ENCODE measurements around the gene LRSAM1. TPM values are rescaled to one million over a fixed set of nuclear protein-coding genes. Genes with fewer than 3 reads are reported as not detected.

The LRSAM1 gene
- total RNA-seq, 3 donors from 2014 or later = 16.8 to 29.0 (median 17.9) TPM

GRCh38 chr9:127503947-127504886 lies 52.9 kb downstream of the LRSAM1 start:
- Histone ChIP-seq H3K36me3 (ENCODE audit: low read depth) (no peaks in the 10 kb centered on the region), H3K9me3 (no peaks in the 10 kb centered on the region), H3K4me3 (no peak overlapping the region), H3K4me1 (ENCODE audit: low read depth) (no peaks in the 10 kb centered on the region)
- TF ChIP-seq CTCF (IDR thresholded peaks at IDR 0.05) = peak; percentile 85
- intact Hi-C loops (cut with DNase I, micrococcal nuclease) = loop anchor here (5.0 kb wide), 1 partner anchor 83 kb away; no protein-coding TSS in a partner anchor
- ATAC-seq = peak; percentile 89
- DNase-seq = peak; percentile 84 to 93 (median 89)

- no peak for DNase-seq
- TF ChIP-seq CTCF (IDR thresholded peaks at IDR 0.05) = no peak
- intact Hi-C loops (cut with DNase I, micrococcal nuclease) = loop anchor here (5.0 kb wide), 1 partner anchor 82 kb away; no protein-coding TSS in a partner anchor
- Histone ChIP-seq H3K4me1 (ENCODE audit: low read depth) (no peaks in the 10 kb centered on the region), H3K36me3 (ENCODE audit: low read depth) (no peaks in the 10 kb centered on the region), H3K9me3 (no peaks in the 10 kb centered on the region), H3K4me3 (no peak overlapping the region)
- no peak for ATAC-seq
These were observed 53.6 kb downstream of the LRSAM1 start for GRCh38 chr9:127504887-127505251.

- Histone ChIP-seq H3K36me3 (ENCODE audit: low read depth) (peaks cover 1% of the 10 kb centered on the region), H3K4me1 (ENCODE audit: low read depth) (no peaks in the 10 kb centered on the region), H3K4me3 (no peak overlapping the region), H3K9me3 (no peaks in the 10 kb centered on the region)
- no peak for TF ChIP-seq CTCF (IDR thresholded peaks at IDR 0.05)
- DNase-seq (no peak), ATAC-seq (peak; percentile 37)
- intact Hi-C loops (cut with DNase I, micrococcal nuclease) = no loop called here
These were observed 54.2 kb downstream of the LRSAM1 start for GRCh38 chr9:127505396-127506116.

- ATAC-seq (no peak), DNase-seq (no peak)
- TF ChIP-seq CTCF (IDR thresholded peaks at IDR 0.05) = no peak
- intact Hi-C loops (cut with DNase I, micrococcal nuclease) = no loop called here
- Histone ChIP-seq H3K4me1 (ENCODE audit: low read depth) (no peaks in the 10 kb centered on the region), H3K4me3 (no peak overlapping the region), H3K36me3 (ENCODE audit: low read depth) (peaks cover 4% of the 10 kb centered on the region), H3K9me3 (no peaks in the 10 kb centered on the region)
These were observed 55.0 kb downstream of the LRSAM1 start for GRCh38 chr9:127506117-127506813.
